OCI-LY7 (cell line): ENCODE results near the gene TLE3. TPM values are rescaled to one million over a fixed set of nuclear protein-coding genes. Genes with fewer than 3 reads are reported as not detected.
A peak's percentile ranks its signal among the peaks of the same experiment; 100 is the strongest.

ENCODE experiments used
- BruUV-seq: library from RNA; stranded (reverse); fragments of 400-500 nt; replicated peaks from 2 replicates; lab custom pipeline; 2021; lab: Mats Ljungman, UMichigan
- CTCF ChIA-PET: fragments of 300-600 bp; sonication (Branson Sonifier 250); formaldehyde crosslinking; loops from one replicate; lab custom pipeline; 2022; ENCODE audit warnings: antibody characterized with exemption; ENCODE audit not compliant: unreplicated experiment; lab: Charles Lee
- POLR2A ChIA-PET: fragments of 300-600 bp; sonication (Branson Sonifier 250); formaldehyde crosslinking; loops from one replicate; lab custom pipeline; 2022; ENCODE audit warnings: antibody characterized with exemption; lab: Charles Lee
- DNase-seq: peaks from one replicate; pipeline ENCODE4 v3.0.0-alpha.2; 2015; ENCODE audit warnings: low spot score
- H2AFZ ChIP-seq: fragments of 200-600 bp; sonication (generic), shearing (Covaris generic); 2 replicates; pipeline ENCODE4 v1.6.1; 2014; ENCODE audit warnings: mild to moderate bottlenecking, antibody characterized with exemption, low read length, moderate library complexity
- H3K27ac ChIP-seq: fragments of 200-600 bp; sonication (generic); 2 replicates; pipeline ENCODE4 v1.5.1; 2014; ENCODE audit warnings: mixed run types, low read depth, mild to moderate bottlenecking, moderate library complexity, low read length, inconsistent platforms; ENCODE audit not compliant: poor library complexity, severe bottlenecking
- H3K36me3 ChIP-seq: fragments of 200-600 bp; sonication (generic); 2 replicates; pipeline ENCODE4 v1.6.1; 2014; ENCODE audit warnings: mild to moderate bottlenecking, antibody characterized with exemption, low read length, moderate library complexity, mixed read lengths; ENCODE audit not compliant: insufficient read depth
- H3K4me1 ChIP-seq: fragments of 200-600 bp; sonication (generic); 2 replicates; pipeline ENCODE4 v1.5.1; 2014; ENCODE audit warnings: mild to moderate bottlenecking, low read length; ENCODE audit not compliant: insufficient read depth, poor library complexity, severe bottlenecking
- H3K4me2 ChIP-seq: fragments of 200-600 bp; sonication (generic); 2 replicates; pipeline ENCODE4 v1.6.1; 2014; ENCODE audit warnings: mild to moderate bottlenecking, low read length
- H3K4me3 ChIP-seq: fragments of 200-600 bp; sonication (generic); 2 replicates; pipeline ENCODE4 v1.5.1; 2014; ENCODE audit warnings: mild to moderate bottlenecking, low read depth, low read length; ENCODE audit not compliant: poor library complexity, severe bottlenecking
- H3K79me2 ChIP-seq: fragments of 200-600 bp; sonication (generic); 2 replicates; pipeline ENCODE4 v1.6.1; 2016; ENCODE audit warnings: low read depth, mild to moderate bottlenecking, low read length, moderate library complexity, mixed read lengths; ENCODE audit not compliant: insufficient read depth
- H3K9me2 ChIP-seq: fragments of 200-600 bp; sonication (generic); 2 replicates; pipeline ENCODE4 v1.6.1; 2016; ENCODE audit warnings: mild to moderate bottlenecking, low read length, mixed read lengths; ENCODE audit not compliant: insufficient read depth
- H3K9me3 ChIP-seq: fragments of 200-600 bp; sonication (generic); 2 replicates; pipeline ENCODE4 v1.6.1; 2014; ENCODE audit warnings: mild to moderate bottlenecking, mixed run types, low read length, mixed read lengths
- H4K20me1 ChIP-seq: fragments of 200-600 bp; sonication (generic); 2 replicates; pipeline ENCODE4 v1.6.1; 2014; ENCODE audit warnings: mild to moderate bottlenecking, antibody characterized with exemption, low read length, moderate library complexity, mixed read lengths; ENCODE audit not compliant: insufficient read depth
- EZH2phosphoT487 ChIP-seq: fragments of 200-600 bp; sonication (generic); IDR thresholded peaks from 2 replicates; pipeline ENCODE4 v1.6.1; 2018; ENCODE audit warnings: low read depth, borderline replicate concordance, mild to moderate bottlenecking, mixed run types, antibody characterized with exemption, low read length, moderate library complexity, mixed read lengths
- intact Hi-C: fragments of 100-400 bp; cut with micrococcal nuclease; formaldehyde crosslinking; loops from one replicate; pipeline ENCODE4 v1.10.0; 2022; ENCODE audit not compliant: unreplicated experiment
- total RNA-seq, 2 experiments: library from RNA; depleted of rRNA in 1 of 2; stranded (reverse); fragments of >200 nt in 1 of 2; shearing (Covaris generic) in 1 of 2; gene quantifications; 2 replicates each; pipeline ENCODE4 v1.2.3, GENCODE V29; 2014 to 2022
- TF ChIP-seq, protein P1 (sequence below): fragments of 200-600 bp; sonication (generic); conservative IDR thresholded peaks from 2 replicates; pipeline ENCODE4 v1.5.1; 2014; ENCODE audit warnings: mild to moderate bottlenecking, antibody characterized with exemption, low read length, moderate library complexity, mixed read lengths

Gene TLE3
- total RNA-seq, 2 experiments from 2014 or later, result 31.9 to 37.9 TPM

DNA sequence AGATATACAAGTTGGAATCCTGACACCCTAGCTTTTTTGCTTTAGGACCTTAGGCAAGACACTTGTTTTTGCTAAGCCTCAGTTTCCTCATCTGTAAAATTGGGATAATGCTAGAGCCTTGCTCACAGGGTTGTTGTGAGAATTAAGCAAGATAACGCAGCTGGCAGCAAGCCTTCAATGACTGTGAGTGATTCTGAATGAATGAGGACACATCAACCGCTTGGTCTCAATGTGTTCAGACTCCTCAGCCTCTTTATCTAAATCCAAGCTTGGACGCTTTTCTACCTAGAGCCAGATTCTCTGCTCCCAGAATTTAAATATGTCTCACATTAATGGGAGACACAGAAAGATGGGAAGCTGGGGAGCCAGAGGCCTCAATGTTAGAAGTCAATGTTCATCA lies 11.8 kb upstream of the TLE3 start:
- BruUV-seq, result no TSS peak
- ChIA-PET CTCF (no interaction called here), POLR2A (no interaction called here)
- intact Hi-C loops, result no loop called here
- no peak overlapping the region for H3K27ac ChIP-seq
- H4K20me1 ChIP-seq, result no peaks in the 10 kb centered on the region; the same call in 1 of the 2 replicates
- no peak for DNase-seq
- H2AFZ ChIP-seq, result no peak overlapping the region
- H3K9me2 ChIP-seq, result no peaks in the 10 kb centered on the region
- no peak for TF ChIP-seq EZH2phosphoT487
- TF ChIP-seq, protein P1, sequence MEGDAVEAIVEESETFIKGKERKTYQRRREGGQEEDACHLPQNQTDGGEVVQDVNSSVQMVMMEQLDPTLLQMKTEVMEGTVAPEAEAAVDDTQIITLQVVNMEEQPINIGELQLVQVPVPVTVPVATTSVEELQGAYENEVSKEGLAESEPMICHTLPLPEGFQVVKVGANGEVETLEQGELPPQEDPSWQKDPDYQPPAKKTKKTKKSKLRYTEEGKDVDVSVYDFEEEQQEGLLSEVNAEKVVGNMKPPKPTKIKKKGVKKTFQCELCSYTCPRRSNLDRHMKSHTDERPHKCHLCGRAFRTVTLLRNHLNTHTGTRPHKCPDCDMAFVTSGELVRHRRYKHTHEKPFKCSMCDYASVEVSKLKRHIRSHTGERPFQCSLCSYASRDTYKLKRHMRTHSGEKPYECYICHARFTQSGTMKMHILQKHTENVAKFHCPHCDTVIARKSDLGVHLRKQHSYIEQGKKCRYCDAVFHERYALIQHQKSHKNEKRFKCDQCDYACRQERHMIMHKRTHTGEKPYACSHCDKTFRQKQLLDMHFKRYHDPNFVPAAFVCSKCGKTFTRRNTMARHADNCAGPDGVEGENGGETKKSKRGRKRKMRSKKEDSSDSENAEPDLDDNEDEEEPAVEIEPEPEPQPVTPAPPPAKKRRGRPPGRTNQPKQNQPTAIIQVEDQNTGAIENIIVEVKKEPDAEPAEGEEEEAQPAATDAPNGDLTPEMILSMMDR, result no peak
- H3K4me1 ChIP-seq, result peaks cover 9% of the 10 kb centered on the region
- no peak overlapping the region for H3K4me3 ChIP-seq
- H3K36me3 ChIP-seq, result no peaks in the 10 kb centered on the region
- H3K4me2 ChIP-seq, result no peak overlapping the region
- no peaks in the 10 kb centered on the region for H3K79me2 ChIP-seq
- H3K9me3 ChIP-seq, result no peaks in the 10 kb centered on the region

DNA sequence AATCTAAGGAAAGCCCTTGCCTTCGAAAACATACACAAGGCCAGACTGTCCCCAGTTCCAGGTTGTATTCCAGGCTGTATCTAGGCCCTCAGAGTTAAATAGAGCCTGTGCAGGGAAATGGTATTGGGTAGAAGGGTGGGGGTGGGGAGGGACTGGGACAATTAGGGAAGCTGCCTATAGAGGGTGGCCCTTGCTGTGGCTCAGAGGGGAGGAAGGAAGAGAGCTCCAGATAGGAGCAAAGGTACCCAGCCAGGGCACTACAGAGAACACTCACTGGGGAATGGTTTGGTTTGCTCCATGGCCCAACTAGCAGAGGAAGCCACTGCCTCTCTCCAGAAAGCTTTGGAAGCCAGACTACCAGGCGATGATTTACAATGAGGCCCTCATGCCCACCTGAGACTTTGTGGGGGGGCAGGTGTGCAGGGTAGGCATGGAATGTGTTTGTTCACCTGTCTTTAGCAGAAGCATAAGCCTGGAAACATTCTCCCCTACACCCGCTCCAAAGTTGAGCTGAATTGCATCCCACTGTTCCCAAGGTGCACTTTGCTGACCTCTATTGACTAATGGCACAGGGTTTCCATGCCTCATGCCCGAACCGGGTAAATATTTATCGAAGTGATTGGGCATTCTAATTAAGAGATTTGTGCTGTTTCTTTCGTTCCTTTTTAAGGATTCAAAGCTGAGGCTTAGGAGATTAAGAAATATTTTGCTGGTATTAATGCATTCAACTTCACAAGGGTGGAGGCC lies 6.3 kb upstream of the TLE3 start:
- H3K9me2 ChIP-seq, result no peaks in the 10 kb centered on the region
- intact Hi-C loops, result loop anchor here (1.0 kb wide), 1 partner anchor 7 kb away; no protein-coding TSS in a partner anchor
- no peak for TF ChIP-seq EZH2phosphoT487
- TF ChIP-seq, protein P1, result no peak
- H2AFZ ChIP-seq, result no peak overlapping the region
- H3K9me3 ChIP-seq, result no peaks in the 10 kb centered on the region
- POLR2A ChIA-PET, result interaction anchor here (0.6 to 1.0 kb wide), 3 partner anchors 18 to 749 kb away, joined by 3 read pairs; no protein-coding TSS in a partner anchor
- CTCF ChIA-PET, result no interaction called here
- peak overlapping the region; percentile 29 for H3K4me3 ChIP-seq
- H4K20me1 ChIP-seq, result no peaks in the 10 kb centered on the region; the same call in 1 of the 2 replicates
- DNase-seq, result no peak
- no peaks in the 10 kb centered on the region for H3K36me3 ChIP-seq
- no peaks in the 10 kb centered on the region for H3K79me2 ChIP-seq
- peaks cover 50% of the 10 kb centered on the region for H3K4me1 ChIP-seq
- BruUV-seq, result no TSS peak
- H3K4me2 ChIP-seq, result peak overlapping the region; percentile 64
- no peak overlapping the region for H3K27ac ChIP-seq

DNA sequence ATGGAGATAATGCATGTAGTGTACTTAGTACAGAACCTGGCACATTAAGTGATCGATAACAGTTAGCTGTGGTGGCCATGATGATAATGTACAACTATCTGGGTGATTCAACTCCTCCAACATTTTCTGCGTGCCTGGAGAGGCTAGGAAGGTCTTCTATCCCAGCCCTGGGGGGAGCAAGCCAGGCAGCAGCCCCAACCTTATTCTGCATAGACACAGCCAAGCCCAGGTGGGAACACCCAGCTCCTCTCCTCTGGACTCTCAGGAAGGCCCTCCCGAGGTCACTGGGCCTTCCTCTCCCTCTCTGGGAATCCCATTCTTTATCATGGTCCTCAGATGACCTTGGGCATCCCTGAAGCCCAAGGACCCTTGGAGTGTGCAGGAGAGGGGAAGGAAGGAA lies 5.1 kb upstream of the TLE3 start:
- ChIA-PET POLR2A (interaction anchor here (0.7 to 1.0 kb wide), 4 partner anchors 12 to 402 kb away, joined by 3 to 4 read pairs (median 3); no protein-coding TSS in a partner anchor), CTCF (no interaction called here)
- Histone ChIP-seq H3K27ac (no peak overlapping the region), H3K9me3 (no peaks in the 10 kb centered on the region), H3K36me3 (no peaks in the 10 kb centered on the region), H3K79me2 (no peaks in the 10 kb centered on the region), H3K4me2 (peak overlapping the region; percentile 64), H3K4me1 (peaks cover 61% of the 10 kb centered on the region), H3K4me3 (peak overlapping the region; percentile 29), H4K20me1 (no peaks in the 10 kb centered on the region; the same call in 1 of the 2 replicates), H3K9me2 (no peaks in the 10 kb centered on the region), H2AFZ (no peak overlapping the region)
- BruUV-seq, result no TSS peak
- no peak for TF ChIP-seq EZH2phosphoT487
- TF ChIP-seq, protein P1, result no peak
- intact Hi-C loops, result loop anchor here (1.0 kb wide), 1 partner anchor 8 kb away; no protein-coding TSS in a partner anchor
- DNase-seq, result no peak
